Heart right ventricle (tissue), 16 donors: ENCODE measurements around the gene MX1. TPM values are rescaled to one million over a fixed set of nuclear protein-coding genes. Genes with fewer than 3 reads are reported as not detected.

Source experiments
- ATAC-seq, 8 donors: fragments of 200-7000 bp; cut with Tn5 transposase; one replicate each; pipeline ENCODE4 v1.9.1; 2020; ENCODE audit warnings: mild to moderate bottlenecking in 8 of 8, moderate library complexity in 8 of 8, moderate number of reproducible peaks in 1 of 8
- DNase-seq, 2 donors: peaks; one replicate each; pipeline ENCODE4 v3.0.0-alpha.2; 2020
- H3K27ac ChIP-seq, 10 donors: fragments of 200-600 bp; sonication (generic) in 2 of 10; one replicate each; pipeline versions ENCODE4 v1.5.0 to v1.8.0; 2020 to 2022; ENCODE audit warnings: mild to moderate bottlenecking in 3 of 10
- H3K27me3 ChIP-seq, 7 donors: fragments of 200-600 bp; one replicate each; pipeline ENCODE4 v1.8.0; 2021 to 2022; ENCODE audit warnings: mild to moderate bottlenecking in 2 of 7
- H3K36me3 ChIP-seq, 9 donors: fragments of 200-600 bp; sonication (generic) in 1 of 9; one replicate each; pipeline versions ENCODE4 v1.5.0 to v1.8.0; 2020 to 2022; ENCODE audit warnings: mild to moderate bottlenecking in 2 of 9
- H3K4me1 ChIP-seq, 9 donors: fragments of 200-600 bp; sonication (generic) in 1 of 9; one replicate each; pipeline versions ENCODE4 v1.5.0 to v1.8.0; 2020 to 2022; ENCODE audit warnings: mild to moderate bottlenecking in 4 of 9
- H3K4me3 ChIP-seq, 10 donors: fragments of 200-600 bp; sonication (generic) in 2 of 10; one replicate each; pipeline versions ENCODE4 v1.5.0 to v1.8.0; 2020 to 2022; ENCODE audit warnings: mild to moderate bottlenecking in 7 of 10, moderate library complexity in 2 of 10
- H3K9me3 ChIP-seq, 11 donors: fragments of 200-600 bp in 10 of 11; sonication (generic) in 2 of 11; one replicate each; pipeline versions ENCODE4 v1.5.0 to v1.8.0; 2013 to 2022; ENCODE audit warnings: mild to moderate bottlenecking in 2 of 11, control low read depth in 1 of 11, moderate library complexity in 1 of 11
- WGBS, 2 donors: extraction: QIAGEN DNeasy Blood & Tissue Kit; methylation state at CpG; one replicate each; pipeline ENCODE4 v1.1.7; 2013; ENCODE audit warnings: inconsistent platforms in 1 of 2; 5-methylcytosine and 5-hydroxymethylcytosine counted together
- intact Hi-C, 10 donors: fragments of 100-400 bp; cut with DNase I; formaldehyde crosslinking; loops; one replicate each; pipeline versions ENCODE4 v1.11.1 to v1.14.2; 2022
- polyA plus RNA-seq, 2 donors: library from polyadenylated mRNA; stranded (reverse); fragments of 200-250 nt; gene quantifications; one replicate each; pipeline ENCODE4 v1.2.3, GENCODE V29; 2013
- total RNA-seq, 10 donors: library from RNA; stranded (reverse); fragmentation: NEBNext Ultra II Directional in 3 of 10; extraction: Animal tissue kit (Norgen Biotek cat#: 25700) in 3 of 10; gene quantifications; one replicate each; pipeline versions ENCODE4 v1.2.1 to v1.2.4, GENCODE V29; 2021 to 2023
- TF ChIP-seq, protein P1 (sequence below), 9 donors: fragments of 200-600 bp; sonication (generic) in 2 of 9; IDR thresholded peaks; one replicate each; pipeline versions ENCODE4 v1.5.0 to v1.8.0; 2021 to 2022; ENCODE audit warnings: antibody characterized with exemption in 9 of 9, mild to moderate bottlenecking in 5 of 9, moderate library complexity in 1 of 9
- donor health status: Arrhythmogenic right ventricular cardiomyopathy.
- donor health status: ischemic (EF 13 %, LVEDD 7.1; RV severe dilation, severe dysfunction).
- donor health status: healthy with polysubstance abuse.
- donor health status: DM: no; HTN: yes; CAD: no.
- donor health status: DM: no; HTN: no; CAD: no.
- donor health status: ischemic (EF 25% LVEDD 6.9; RV normal size, moderate dysfunction).
- donor health status: ischemic (EF 25% LVEDD 5.7; RV mildly dilated, moderate dysfunction).
- donor health status: healthy.
- donor health status: DM: yes; HTN: yes; CAD: no.
- donor health status: Ischemic cardiomyopathy.
- donor health status: ischemic (EF 35%, LVEDD 5.7; RV mildly dilated, moderate dysfunction).
- donor health status: nonischemic (EF 11% LVEDD 7.7; RV severe dilation, severe dysfunction).
- donor health status: DM: yes; HTN: yes; CAD: no.
- donor health status: PGD.
- donor health status: ischemic (EF 29% LVEDD 5.4; RV normal size, mild dysfunction).
- donor health status: nonischemic (EF 23%, LVEDD 6.1; RV moderate dilation, normal function).

The MX1 gene
- total and polyA plus RNA-seq, 12 donors, result 5.4 to 50.0 (median 18.1) TPM

DNA sequence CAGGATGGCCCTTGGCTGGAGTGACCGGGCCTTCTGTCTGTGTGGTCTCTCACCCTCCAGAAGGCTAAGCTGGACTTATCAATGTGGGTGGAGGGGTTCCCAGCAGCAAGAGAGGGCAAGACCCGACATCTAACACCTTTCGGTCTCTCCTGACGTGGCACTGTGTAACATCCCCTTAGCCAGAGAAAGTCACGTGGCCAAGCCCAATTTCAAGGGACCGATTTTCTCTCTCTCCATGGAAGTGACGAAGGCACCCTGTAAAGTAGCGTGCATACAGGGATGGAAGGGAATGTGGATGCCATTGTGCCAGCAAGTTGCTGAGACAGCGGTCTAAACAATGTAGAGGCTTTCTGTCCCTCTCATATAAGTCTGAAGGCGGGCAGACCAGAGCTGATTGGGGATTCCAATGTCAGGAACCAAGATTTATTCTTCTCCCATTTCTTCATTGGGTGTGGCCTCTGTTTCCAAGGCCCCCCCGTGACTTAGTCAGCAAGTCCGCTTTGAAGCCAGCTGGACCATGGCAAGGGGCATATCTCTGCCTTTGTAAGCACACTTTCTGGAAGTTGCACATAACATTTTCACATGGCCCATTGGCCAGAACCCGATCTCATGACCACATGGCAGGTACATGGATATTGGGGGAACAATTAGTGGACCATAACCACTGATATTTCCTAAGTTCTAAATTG, 12.5 kb downstream of the MX1 start:
- no peaks in the 10 kb centered on the region for H3K27me3 ChIP-seq
- H3K4me3 ChIP-seq, result no peak overlapping the region
- no peaks in the 10 kb centered on the region for H3K4me1 ChIP-seq
- peaks cover 0 to 17% (median 0%) of the 10 kb centered on the region in 11 donors for H3K9me3 ChIP-seq
- DNase-seq (no peak), ATAC-seq (no peak)
- H3K36me3 ChIP-seq, result peaks cover 0 to 100% (median 63%) of the 10 kb centered on the region in 9 donors
- TF ChIP-seq, protein P1, sequence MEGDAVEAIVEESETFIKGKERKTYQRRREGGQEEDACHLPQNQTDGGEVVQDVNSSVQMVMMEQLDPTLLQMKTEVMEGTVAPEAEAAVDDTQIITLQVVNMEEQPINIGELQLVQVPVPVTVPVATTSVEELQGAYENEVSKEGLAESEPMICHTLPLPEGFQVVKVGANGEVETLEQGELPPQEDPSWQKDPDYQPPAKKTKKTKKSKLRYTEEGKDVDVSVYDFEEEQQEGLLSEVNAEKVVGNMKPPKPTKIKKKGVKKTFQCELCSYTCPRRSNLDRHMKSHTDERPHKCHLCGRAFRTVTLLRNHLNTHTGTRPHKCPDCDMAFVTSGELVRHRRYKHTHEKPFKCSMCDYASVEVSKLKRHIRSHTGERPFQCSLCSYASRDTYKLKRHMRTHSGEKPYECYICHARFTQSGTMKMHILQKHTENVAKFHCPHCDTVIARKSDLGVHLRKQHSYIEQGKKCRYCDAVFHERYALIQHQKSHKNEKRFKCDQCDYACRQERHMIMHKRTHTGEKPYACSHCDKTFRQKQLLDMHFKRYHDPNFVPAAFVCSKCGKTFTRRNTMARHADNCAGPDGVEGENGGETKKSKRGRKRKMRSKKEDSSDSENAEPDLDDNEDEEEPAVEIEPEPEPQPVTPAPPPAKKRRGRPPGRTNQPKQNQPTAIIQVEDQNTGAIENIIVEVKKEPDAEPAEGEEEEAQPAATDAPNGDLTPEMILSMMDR (IDR thresholded peaks at IDR 0.05), result no peak
- H3K27ac ChIP-seq, result no peak overlapping the region
- WGBS, 2 donors, result 88 to 94% methylated on average over 13 of the region's 13 CpGs
- intact Hi-C loops, result loop anchor here in 1 of 10 donors (5.0 kb wide), 1 partner anchor 51 kb away; no protein-coding TSS in a partner anchor

DNA sequence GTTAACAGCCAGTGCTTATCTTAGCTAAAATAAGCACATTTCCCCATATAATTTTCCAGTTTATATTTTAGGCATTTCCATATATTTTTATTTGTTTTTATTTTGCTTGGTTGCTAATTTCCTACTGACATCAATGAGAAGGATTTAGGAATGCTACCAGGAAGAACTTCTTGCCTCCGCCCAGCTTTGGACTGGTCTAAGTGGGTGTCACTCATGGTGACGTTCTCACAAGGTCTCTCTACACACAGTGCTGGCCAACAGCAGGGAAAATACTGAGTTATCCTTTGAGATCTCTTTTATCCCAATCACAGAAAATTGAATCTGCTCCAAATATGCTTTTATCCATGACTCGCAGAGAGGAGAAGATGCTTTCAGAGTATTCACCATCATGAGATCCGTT, 13.2 kb downstream of the MX1 start:
- H3K4me3 ChIP-seq, result no peak overlapping the region

DNA sequence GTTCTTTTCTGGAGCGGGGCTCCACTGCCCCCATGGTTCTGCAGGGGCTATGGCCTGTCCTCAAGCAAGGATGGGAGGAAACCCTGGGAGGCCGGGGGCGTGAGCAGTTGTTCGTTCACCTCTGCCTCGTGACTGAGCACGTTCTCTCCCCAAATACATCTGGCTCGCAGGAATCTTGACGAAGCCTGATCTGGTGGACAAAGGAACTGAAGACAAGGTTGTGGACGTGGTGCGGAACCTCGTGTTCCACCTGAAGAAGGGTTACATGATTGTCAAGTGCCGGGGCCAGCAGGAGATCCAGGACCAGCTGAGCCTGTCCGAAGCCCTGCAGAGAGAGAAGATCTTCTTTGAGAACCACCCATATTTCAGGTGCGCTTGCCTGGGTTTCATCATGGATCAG, 15.5 kb downstream of the MX1 start:
- H3K27me3 ChIP-seq, result no peaks in the 10 kb centered on the region
- peaks cover 0 to 100% (median 52%) of the 10 kb centered on the region in 9 donors for H3K36me3 ChIP-seq
- H3K4me1 ChIP-seq, result no peaks in the 10 kb centered on the region
- DNase-seq (no peak), ATAC-seq (no peak)
- TF ChIP-seq, protein P1 (IDR thresholded peaks at IDR 0.05), result no peak
- no peak overlapping the region for H3K27ac ChIP-seq
- 95 to 97% methylated on average over 14 of the region's 14 CpGs for WGBS, 2 donors
- intact Hi-C loops, result no loop called here
- no peaks in the 10 kb centered on the region for H3K9me3 ChIP-seq
- H3K4me3 ChIP-seq, result no peak overlapping the region

More for the DNA sequence above, 13.2 kb downstream of the MX1 start:
- ATAC-seq, result no peak
- H3K9me3 ChIP-seq, result peaks cover 0 to 13% (median 0%) of the 10 kb centered on the region in 11 donors
- TF ChIP-seq, protein P1 (IDR thresholded peaks at IDR 0.05), result no peak
- intact Hi-C loops, result loop anchor here in 1 of 10 donors (5.0 kb wide), 1 partner anchor 52 kb away; no protein-coding TSS in a partner anchor
- no peaks in the 10 kb centered on the region for H3K27me3 ChIP-seq
- DNase-seq, result no peak
- no peak overlapping the region for H3K27ac ChIP-seq
- H3K4me1 ChIP-seq, result no peaks in the 10 kb centered on the region
- whole genome bisulfite sequencing, 2 donors, result 71 to 88% methylated on average over 4 of the region's 4 CpGs
- peaks cover 0 to 100% (median 61%) of the 10 kb centered on the region in 9 donors for H3K36me3 ChIP-seq

DNA sequence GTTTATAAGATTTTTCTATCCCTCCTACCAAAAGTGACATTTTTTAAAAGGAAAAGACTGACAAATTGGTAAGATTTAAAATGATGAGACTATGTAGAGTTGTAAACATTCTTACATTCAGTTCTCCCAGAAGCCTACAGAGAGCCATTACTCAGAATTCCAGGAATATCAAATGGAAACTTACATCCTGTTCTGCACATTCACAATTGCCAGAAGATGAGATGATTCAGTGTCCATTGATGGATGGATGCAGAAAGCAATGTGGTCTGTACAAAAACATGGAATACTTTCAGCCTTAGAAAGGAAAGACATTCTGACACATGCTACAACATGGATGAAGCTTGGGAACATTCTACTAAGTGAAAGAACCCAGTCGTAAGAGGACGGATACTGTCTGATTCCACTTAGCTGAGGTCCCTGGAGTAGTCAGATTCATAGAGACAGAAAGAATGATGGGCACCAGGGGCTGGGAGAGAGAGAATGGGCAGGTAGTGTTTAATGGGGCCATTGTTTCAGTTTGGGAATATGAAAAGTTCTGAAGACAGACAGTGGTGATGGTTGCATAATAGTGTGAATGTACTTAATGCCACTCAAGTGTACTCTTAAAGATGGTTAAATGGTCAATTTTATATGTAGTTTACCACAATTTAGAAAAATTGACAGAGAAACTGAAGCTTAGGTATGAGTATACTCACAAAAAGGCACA, 16.6 kb downstream of the MX1 start:
- Histone ChIP-seq H3K4me1 (no peaks in the 10 kb centered on the region), H3K36me3 (peaks cover 0 to 100% (median 41%) of the 10 kb centered on the region in 9 donors), H3K9me3 (no peaks in the 10 kb centered on the region), H3K27me3 (no peaks in the 10 kb centered on the region), H3K4me3 (no peak overlapping the region), H3K27ac (no peak overlapping the region)
- DNase-seq (no peak), ATAC-seq (no peak)
- intact Hi-C loops, result no loop called here
- TF ChIP-seq, protein P1 (IDR thresholded peaks at IDR 0.05), result no peak
- WGBS, 2 donors, result 90 to 95% methylated on average over 2 of the region's 2 CpGs
